ENCODE data around the gene NOTCH1.
A peak's percentile ranks its signal among the peaks of the same experiment; 100 is the strongest.

The NOTCH1 gene

GRCh38 chr9:136545965-136546696 is at the start of gene NOTCH1 (continued):
- TF ChIP-seq ZBTB26 (tag by site-specific recombination; optimal IDR thresholded peaks at IDR 0.05), result peak; percentile 85
- no peak for TF ChIP-seq ZNF654 (tag by site-specific recombination; IDR thresholded peaks at IDR 0.05; ENCODE audit: low read depth)
- peak; percentile 87 for TF ChIP-seq SP3 (tag by site-specific recombination; IDR thresholded peaks at IDR 0.05)
- peak; percentile 60; the same call in 1 of the 2 replicates for TF ChIP-seq ZNF843 (tag by site-specific recombination; IDR thresholded peaks at IDR 0.05)
- 0 out of 2 replicates have a peak, but pooled peaks have one; percentile 43 for TF ChIP-seq MZF1 (tag by site-specific recombination; IDR thresholded peaks at IDR 0.05; ENCODE audit: borderline replicate concordance)
- TF ChIP-seq ZNF76 (tag by site-specific recombination; IDR thresholded peaks at IDR 0.05; ENCODE audit: borderline replicate concordance, low read depth), result peak; percentile 79
- peak; percentile 93 for TF ChIP-seq BCL11A (tag by site-specific recombination; IDR thresholded peaks at IDR 0.05; ENCODE audit: low read depth)
- TF ChIP-seq ZNF580 (tag by site-specific recombination; IDR thresholded peaks at IDR 0.05), result no peak
- no peak for TF ChIP-seq ZNF223 (tag by site-specific recombination; IDR thresholded peaks at IDR 0.05)
- TF ChIP-seq ZBTB17 (tag by site-specific recombination; IDR thresholded peaks at IDR 0.05), result peak; percentile 74
- TF ChIP-seq ZNF639 (tag by site-specific recombination; IDR thresholded peaks at IDR 0.05), result peak; percentile 74
- TF ChIP-seq KLF17 (tag by site-specific recombination; IDR thresholded peaks at IDR 0.05), result peak; percentile 81; the same call in 1 of the 2 replicates
- TF ChIP-seq YY1 (tag by site-specific recombination; IDR thresholded peaks at IDR 0.05), result peak; percentile 42
- no peak for TF ChIP-seq ZSCAN16 (tag by site-specific recombination; IDR thresholded peaks at IDR 0.05)

GRCh38 chr9:136594492-136594891 is 48.6 kb upstream of the NOTCH1 start:
- no peaks in the 10 kb centered on the region for H3K9me3 ChIP-seq (ENCODE audit: control insufficient read depth, insufficient read depth, low read depth, low read length)
- H3K36me3 ChIP-seq (ENCODE audit: control insufficient read depth in 2 of 2, insufficient read depth in 1 of 2, low read length in 2 of 2), result no peaks in the 10 kb centered on the region
- CTCF ChIA-PET, result no interaction called here
- H3K4me1 ChIP-seq (ENCODE audit: control insufficient read depth, insufficient read depth, low read length), result no peaks in the 10 kb centered on the region
- H3K4me3 ChIP-seq (ENCODE audit: low read depth, low read length), result no peak overlapping the region
- POLR2A ChIA-PET, result no interaction called here
- H3K27ac ChIP-seq (ENCODE audit: extremely low read depth, low read depth, low read length), result no peak overlapping the region
- peak; percentile 100 for TF ChIP-seq ZNF146 (tag by site-specific recombination; IDR thresholded peaks at IDR 0.05)
- TF ChIP-seq ZNF785 (tag by site-specific recombination; IDR thresholded peaks at IDR 0.05), result no peak
- TF ChIP-seq ZNF184 (tag by site-specific recombination; IDR thresholded peaks at IDR 0.05), result no peak
- no peak for TF ChIP-seq ZNF518A (tag by site-specific recombination; conservative IDR thresholded peaks at IDR 0.05; ENCODE audit: low read depth)
- no peak for TF ChIP-seq ZNF362 (tag by site-specific recombination; IDR thresholded peaks at IDR 0.05)
- TF ChIP-seq ZFP69B (tag by site-specific recombination; IDR thresholded peaks at IDR 0.05), result no peak
- no peak for TF ChIP-seq ZNF433 (tag by site-specific recombination; IDR thresholded peaks at IDR 0.05; ENCODE audit: low read depth)
- no peak for TF ChIP-seq KLF7 (tag by site-specific recombination; IDR thresholded peaks at IDR 0.05; ENCODE audit: borderline replicate concordance)
- peak; percentile 89 for TF ChIP-seq ZNF280D (tag by site-specific recombination; IDR thresholded peaks at IDR 0.05)
